NB4 (cell line): ENCODE results near the gene GFRA3.

Experiments
- CTCF ChIP-seq: IDR thresholded peaks from one replicate; pipeline ENCODE4 v1.5.1; 2012; ENCODE audit warnings: low read depth, low read length
- MAX ChIP-seq: IDR thresholded peaks from 2 replicates; pipeline ENCODE4 v1.6.1; 2011; ENCODE audit warnings: low read depth, low read length
- POLR2A ChIP-seq: IDR thresholded peaks from 2 replicates; pipeline ENCODE4 v1.6.1; 2011; ENCODE audit warnings: mild to moderate bottlenecking; ENCODE audit not compliant: insufficient read length; ENCODE audit errors: extremely low read depth

GRCh38 chr5:138257583-138257982 lies 16.8 kb downstream of the GFRA3 start:
- TF ChIP-seq CTCF (no peak), POLR2A (no peak), MAX (no peak)
